PFSK-1 (cell line): ENCODE results near the gene FEV.

ENCODE experiments used
- POLR2AphosphoS5 ChIP-seq: IDR thresholded peaks from 2 replicates; pipeline ENCODE4 v1.6.1; 2012; ENCODE audit warnings: low read depth, mild to moderate bottlenecking, control low read depth, low read length, moderate library complexity
- SIN3A ChIP-seq: IDR thresholded peaks from 2 replicates; pipeline ENCODE4 v1.6.1; 2012; ENCODE audit warnings: mild to moderate bottlenecking, low read length, moderate library complexity, borderline replicate concordance; ENCODE audit not compliant: insufficient read depth
- TAF1 ChIP-seq: IDR thresholded peaks from 2 replicates; pipeline ENCODE4 v1.6.1; 2012; ENCODE audit warnings: low read length, control low read depth, borderline replicate concordance; ENCODE audit not compliant: insufficient read depth
- TF ChIP-seq, protein P1 (sequence below), 2 experiments: IDR thresholded peaks; 2 replicates each; pipeline versions ENCODE4 v1.6.1 to v1.8.0; 2011 to 2012; ENCODE audit warnings: low read depth in 2 of 2, low read length in 2 of 2, control low read depth in 1 of 2, inconsistent platforms in 1 of 2, mild to moderate bottlenecking in 1 of 2, moderate library complexity in 1 of 2; ENCODE audit not compliant: insufficient read depth in 1 of 2

DNA sequence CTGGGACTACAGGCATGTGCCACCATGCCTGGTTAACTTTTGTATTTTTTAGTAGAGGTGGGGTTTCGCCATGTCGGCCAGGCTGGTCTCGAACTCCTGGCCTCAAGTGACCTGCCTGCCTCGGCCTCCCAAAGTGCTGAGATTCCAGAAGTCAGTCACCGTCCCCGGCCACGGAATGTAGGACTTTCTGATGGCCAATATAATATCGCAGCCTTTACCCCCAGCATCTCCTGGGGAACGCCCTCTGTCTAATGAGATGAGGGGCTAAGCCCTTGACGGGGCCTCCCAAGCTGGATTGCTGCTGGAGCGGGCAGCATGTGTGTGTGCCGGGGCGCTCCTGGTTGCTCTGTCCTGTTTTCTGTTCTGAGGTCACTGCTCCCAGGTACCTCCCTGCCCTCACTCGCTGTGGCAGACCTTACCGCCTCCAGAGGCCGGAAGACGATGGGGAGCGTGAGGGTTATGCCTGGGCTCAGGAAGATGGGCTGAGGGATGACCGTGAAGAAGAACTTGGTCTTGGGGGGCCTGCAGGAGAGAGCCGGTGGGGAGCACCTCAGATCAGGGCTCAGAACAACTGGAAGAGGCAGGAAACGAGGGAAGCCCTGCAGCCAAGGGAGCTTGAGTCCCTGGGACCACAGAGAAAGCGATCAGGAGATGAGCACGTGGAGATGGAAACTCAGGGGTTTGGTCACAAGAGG lies 47.2 kb upstream of the FEV start:
- no peak for TF ChIP-seq POLR2AphosphoS5
- TF ChIP-seq TAF1, result no peak
- TF ChIP-seq SIN3A, result no peak
- TF ChIP-seq, protein P1, sequence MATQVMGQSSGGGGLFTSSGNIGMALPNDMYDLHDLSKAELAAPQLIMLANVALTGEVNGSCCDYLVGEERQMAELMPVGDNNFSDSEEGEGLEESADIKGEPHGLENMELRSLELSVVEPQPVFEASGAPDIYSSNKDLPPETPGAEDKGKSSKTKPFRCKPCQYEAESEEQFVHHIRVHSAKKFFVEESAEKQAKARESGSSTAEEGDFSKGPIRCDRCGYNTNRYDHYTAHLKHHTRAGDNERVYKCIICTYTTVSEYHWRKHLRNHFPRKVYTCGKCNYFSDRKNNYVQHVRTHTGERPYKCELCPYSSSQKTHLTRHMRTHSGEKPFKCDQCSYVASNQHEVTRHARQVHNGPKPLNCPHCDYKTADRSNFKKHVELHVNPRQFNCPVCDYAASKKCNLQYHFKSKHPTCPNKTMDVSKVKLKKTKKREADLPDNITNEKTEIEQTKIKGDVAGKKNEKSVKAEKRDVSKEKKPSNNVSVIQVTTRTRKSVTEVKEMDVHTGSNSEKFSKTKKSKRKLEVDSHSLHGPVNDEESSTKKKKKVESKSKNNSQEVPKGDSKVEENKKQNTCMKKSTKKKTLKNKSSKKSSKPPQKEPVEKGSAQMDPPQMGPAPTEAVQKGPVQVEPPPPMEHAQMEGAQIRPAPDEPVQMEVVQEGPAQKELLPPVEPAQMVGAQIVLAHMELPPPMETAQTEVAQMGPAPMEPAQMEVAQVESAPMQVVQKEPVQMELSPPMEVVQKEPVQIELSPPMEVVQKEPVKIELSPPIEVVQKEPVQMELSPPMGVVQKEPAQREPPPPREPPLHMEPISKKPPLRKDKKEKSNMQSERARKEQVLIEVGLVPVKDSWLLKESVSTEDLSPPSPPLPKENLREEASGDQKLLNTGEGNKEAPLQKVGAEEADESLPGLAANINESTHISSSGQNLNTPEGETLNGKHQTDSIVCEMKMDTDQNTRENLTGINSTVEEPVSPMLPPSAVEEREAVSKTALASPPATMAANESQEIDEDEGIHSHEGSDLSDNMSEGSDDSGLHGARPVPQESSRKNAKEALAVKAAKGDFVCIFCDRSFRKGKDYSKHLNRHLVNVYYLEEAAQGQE (IDR thresholded peaks at IDR 0.05; ENCODE audit: insufficient read depth in 1 of 2, low read depth in 2 of 2, low read length in 2 of 2), result no peak
